Measurements from ENCODE around the gene MKKS. TPM values are rescaled to one million over a fixed set of nuclear protein-coding genes. Genes with fewer than 3 reads are reported as not detected.

The MKKS gene
- total and polyA plus RNA-seq, 9 of the 15 experiments (the other 6 are each of a cell fraction or from before 2014, with no cell fraction given), result 6.8 to 26.8 (median 12.0) TPM

GRCh38 chr20:10476319-10476724 lies 42.3 kb upstream of the MKKS start (continued):
- TF ChIP-seq PBX2 (CRISPR knock-in tag; IDR thresholded peaks at IDR 0.05; ENCODE audit: low read depth), result no peak
- TF ChIP-seq PBX2 (tag; conservative IDR thresholded peaks at IDR 0.05; ENCODE audit: low read depth), result peak; percentile 45; the same call in 1 of the 2 replicates
- TF ChIP-seq SMARCB1 (IDR thresholded peaks at IDR 0.05; ENCODE audit: insufficient read length, low read depth), result no peak
- peak in 1 of 2 experiments; percentile 33; a peak in 1 of 4 replicates for TF ChIP-seq ZNF318 (IDR thresholded peaks at IDR 0.05; ENCODE audit: borderline replicate concordance in 1 of 2, low read depth in 1 of 2)
- no peak for TF ChIP-seq HMGN3 (IDR thresholded peaks at IDR 0.05; ENCODE audit: borderline replicate concordance, extremely low read depth, insufficient read length, low read depth, low read length)
- TF ChIP-seq ZNF830 (CRISPR knock-in tag; IDR thresholded peaks at IDR 0.05), result no peak
